ENCODE data around the gene EXOC4.

Gene EXOC4

DNA sequence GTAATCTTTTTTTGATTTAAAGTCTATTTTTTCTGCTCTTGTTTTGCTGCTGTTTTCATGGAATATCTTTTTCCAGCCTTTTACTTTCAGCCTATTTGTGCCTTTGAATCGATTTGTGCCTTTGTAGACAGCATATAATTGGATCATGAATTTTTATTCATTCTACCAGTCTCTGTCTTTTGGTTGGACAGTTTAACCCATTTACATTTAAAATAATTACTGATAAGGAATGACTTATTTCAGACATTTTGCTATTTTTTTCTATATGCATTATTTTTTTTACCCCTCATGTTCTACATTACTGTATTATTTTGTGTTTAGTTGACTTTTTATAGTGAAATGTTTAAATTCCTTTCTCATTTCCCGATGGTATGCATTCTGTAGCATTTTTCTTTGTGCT lies 99.6 kb downstream of the EXOC4 start:
- H3K4me3 ChIP-seq (replicated peaks; ENCODE audit: low read depth, low read length), result no peak overlapping the region
- DNase-seq (ENCODE audit: low read depth), result no peak
- TF ChIP-seq, protein P1, sequence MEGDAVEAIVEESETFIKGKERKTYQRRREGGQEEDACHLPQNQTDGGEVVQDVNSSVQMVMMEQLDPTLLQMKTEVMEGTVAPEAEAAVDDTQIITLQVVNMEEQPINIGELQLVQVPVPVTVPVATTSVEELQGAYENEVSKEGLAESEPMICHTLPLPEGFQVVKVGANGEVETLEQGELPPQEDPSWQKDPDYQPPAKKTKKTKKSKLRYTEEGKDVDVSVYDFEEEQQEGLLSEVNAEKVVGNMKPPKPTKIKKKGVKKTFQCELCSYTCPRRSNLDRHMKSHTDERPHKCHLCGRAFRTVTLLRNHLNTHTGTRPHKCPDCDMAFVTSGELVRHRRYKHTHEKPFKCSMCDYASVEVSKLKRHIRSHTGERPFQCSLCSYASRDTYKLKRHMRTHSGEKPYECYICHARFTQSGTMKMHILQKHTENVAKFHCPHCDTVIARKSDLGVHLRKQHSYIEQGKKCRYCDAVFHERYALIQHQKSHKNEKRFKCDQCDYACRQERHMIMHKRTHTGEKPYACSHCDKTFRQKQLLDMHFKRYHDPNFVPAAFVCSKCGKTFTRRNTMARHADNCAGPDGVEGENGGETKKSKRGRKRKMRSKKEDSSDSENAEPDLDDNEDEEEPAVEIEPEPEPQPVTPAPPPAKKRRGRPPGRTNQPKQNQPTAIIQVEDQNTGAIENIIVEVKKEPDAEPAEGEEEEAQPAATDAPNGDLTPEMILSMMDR (IDR thresholded peaks at IDR 0.05; ENCODE audit: low read length, missing control alignments), result no peak

DNA sequence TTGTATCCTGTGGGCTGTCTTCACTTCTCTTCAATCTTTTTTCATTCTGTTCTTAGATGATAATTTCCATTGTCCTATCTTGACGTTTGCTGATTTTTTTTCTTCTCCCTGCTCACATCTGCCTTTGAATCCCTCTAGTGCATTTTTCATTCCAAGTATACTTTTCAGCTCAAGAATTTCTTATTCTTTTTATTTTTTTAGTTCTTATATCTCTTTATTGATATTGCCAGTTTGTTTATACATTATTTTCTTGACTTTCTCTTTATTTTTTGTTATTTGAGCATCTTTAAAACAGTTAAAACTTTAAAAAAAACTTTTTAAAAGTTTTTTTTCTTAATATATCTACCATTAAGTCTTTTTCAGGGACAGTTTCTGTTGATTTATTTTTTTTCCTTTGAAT lies 100.9 kb downstream of the EXOC4 start:
- H3K4me3 ChIP-seq (replicated peaks; ENCODE audit: low read depth, low read length), result no peak overlapping the region
- DNase-seq (ENCODE audit: low read depth), result no peak
- TF ChIP-seq, protein P1 (IDR thresholded peaks at IDR 0.05; ENCODE audit: low read length, missing control alignments), result no peak

DNA sequence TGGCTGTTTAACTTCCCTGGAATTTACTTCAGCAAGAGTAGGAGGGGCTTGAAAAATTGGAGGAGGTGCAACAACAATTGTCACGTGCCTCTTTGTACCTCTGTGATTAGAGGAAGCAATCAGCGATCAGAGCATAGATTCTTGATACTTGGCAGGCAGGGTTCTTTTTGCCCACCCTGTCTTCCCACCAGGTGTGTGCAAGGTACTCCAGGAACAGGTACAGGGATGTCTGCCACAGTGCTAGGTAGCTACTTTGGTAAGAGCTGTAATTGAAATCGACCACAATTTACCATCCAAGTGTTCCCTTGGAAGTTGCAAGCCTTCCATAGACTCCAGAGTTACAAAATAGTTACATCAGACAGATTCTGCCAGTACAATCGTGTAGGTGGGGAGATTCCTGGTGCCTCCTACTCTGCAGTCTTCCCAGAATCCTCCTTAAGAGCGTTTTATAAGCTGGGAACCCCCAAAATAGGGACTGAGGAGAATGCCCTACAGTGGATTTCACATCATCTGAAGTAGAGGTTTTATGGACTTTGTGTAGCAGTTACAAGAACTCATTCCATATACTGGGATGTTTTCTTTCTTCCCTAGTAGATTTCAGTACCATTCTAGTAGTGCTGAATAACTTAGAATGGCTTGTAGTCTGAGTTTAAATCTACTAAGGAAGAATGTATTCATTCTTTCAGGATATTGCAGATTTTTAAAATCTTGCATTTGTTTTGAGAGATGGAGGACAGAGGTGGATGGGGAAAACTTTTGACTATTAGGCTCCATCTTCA lies 101.9 kb downstream of the EXOC4 start:
- TF ChIP-seq, protein P1 (IDR thresholded peaks at IDR 0.05; ENCODE audit: low read length, missing control alignments), result no peak
- peak; percentile 69 for DNase-seq (ENCODE audit: low read depth)
- H3K4me3 ChIP-seq (replicated peaks; ENCODE audit: low read depth, low read length), result no peak overlapping the region

DNA sequence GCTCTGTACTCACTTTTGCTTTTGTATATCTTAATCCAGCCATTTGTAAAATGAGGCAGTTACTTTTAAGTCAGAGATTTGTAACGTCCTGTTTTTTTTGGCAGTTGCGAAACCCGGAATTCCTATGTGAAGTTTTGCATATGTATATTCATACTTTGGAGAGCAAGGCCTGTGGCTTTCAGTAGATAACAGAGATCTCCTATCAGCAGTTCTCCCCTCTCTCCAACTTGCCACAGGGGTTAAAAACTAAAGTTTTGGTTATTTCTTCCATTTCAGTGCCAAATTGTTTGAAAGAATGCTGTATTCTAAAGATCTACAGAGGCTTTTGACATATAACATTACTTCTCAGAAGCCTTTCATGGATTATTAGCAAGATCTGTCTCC lies 102.4 kb downstream of the EXOC4 start:
- TF ChIP-seq, protein P1 (IDR thresholded peaks at IDR 0.05; ENCODE audit: low read length, missing control alignments), result no peak
- DNase-seq (ENCODE audit: low read depth), result peak; percentile 84
- H3K4me3 ChIP-seq (replicated peaks; ENCODE audit: low read depth, low read length), result no peak overlapping the region

DNA sequence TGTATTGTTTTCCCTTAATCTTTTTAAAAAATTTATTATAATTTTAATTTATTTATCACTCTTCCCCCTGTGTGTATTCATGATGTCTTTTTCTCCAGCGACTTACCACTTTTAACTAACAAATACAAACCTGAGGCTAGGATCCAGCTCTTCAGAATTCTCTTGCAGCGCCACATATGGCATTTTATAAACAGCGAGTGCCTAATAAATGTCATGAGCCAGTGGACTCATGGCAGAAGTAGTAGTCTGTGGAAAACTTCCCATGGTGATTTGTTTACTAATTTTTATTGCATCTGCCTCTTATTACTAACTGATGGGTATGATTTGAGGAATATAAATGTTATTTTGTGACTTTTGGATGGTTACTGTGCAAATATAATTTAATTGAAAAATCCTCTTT lies 102.9 kb downstream of the EXOC4 start:
- H3K4me3 ChIP-seq (replicated peaks; ENCODE audit: low read depth, low read length), result no peak overlapping the region
- TF ChIP-seq, protein P1 (IDR thresholded peaks at IDR 0.05; ENCODE audit: low read length, missing control alignments), result no peak
- DNase-seq (ENCODE audit: low read depth), result no peak

DNA sequence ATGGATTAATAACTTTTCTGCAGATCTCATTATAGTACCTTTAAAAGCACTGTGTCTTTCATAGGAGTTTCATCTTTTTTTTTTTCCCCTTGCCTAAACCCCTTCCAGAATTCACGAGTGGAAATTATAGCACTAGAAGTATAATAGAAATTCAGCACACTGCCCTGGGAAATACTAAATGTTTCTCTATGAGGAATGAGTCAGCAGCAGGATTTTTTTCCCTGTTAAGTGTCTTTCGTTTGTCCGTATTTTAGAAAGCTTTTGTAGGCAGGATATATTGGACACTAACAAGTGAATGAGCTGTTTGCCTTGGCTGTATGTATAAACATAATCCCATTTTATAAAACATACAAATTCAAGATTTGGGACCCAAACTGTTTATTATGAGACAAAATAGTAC lies 105.8 kb downstream of the EXOC4 start:
- TF ChIP-seq, protein P1 (IDR thresholded peaks at IDR 0.05; ENCODE audit: low read length, missing control alignments), result no peak
- no peak overlapping the region for H3K4me3 ChIP-seq (replicated peaks; ENCODE audit: low read depth, low read length)
- DNase-seq (ENCODE audit: low read depth), result peak; percentile 42

DNA sequence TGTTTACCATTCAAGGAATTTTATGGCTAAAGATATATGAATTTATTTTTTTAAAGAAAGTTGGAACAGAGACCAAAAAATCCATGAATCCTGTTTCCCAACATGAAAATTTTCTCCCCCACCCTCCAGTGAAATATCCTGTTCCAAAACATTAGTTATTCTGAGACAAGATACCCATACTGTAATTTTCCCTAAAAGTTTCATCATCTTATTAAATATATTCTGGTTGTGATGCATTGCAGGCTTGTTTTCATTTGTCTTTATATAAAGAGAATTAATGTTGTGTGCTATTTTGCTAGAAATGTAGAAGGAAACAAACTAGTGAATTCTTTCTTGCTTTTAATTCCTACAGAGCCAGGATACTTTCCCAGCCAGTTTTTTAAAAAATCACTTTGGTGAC lies 106.6 kb downstream of the EXOC4 start:
- TF ChIP-seq, protein P1 (IDR thresholded peaks at IDR 0.05; ENCODE audit: low read length, missing control alignments), result no peak
- no peak overlapping the region for H3K4me3 ChIP-seq (replicated peaks; ENCODE audit: low read depth, low read length)
- no peak for DNase-seq (ENCODE audit: low read depth)
